ENCODE data around the gene GPR3.

GRCh38 chr1:27351541-27352107 is 40.8 kb upstream of the GPR3 start:
- TF ChIP-seq CTCF (IDR thresholded peaks at IDR 0.05), result no peak
- no peak for TF ChIP-seq POLR2A (IDR thresholded peaks at IDR 0.05)
